ENCODE data around the gene HLA-DMB.
A peak's percentile ranks its signal among the peaks of the same experiment; 100 is the strongest.

Gene HLA-DMB

GRCh38 chr6:32975886-32976285 is 35.1 kb upstream of the HLA-DMB start:
- no peak for TF ChIP-seq CTCF (IDR thresholded peaks at IDR 0.05; ENCODE audit: low read depth, low read length, missing control alignments)
- no peak for DNase-seq (ENCODE audit: extremely low read depth, low read depth)
- peak overlapping the region; percentile 97 for H3K4me3 ChIP-seq (replicated peaks; ENCODE audit: low read depth, low read length)

DNA sequence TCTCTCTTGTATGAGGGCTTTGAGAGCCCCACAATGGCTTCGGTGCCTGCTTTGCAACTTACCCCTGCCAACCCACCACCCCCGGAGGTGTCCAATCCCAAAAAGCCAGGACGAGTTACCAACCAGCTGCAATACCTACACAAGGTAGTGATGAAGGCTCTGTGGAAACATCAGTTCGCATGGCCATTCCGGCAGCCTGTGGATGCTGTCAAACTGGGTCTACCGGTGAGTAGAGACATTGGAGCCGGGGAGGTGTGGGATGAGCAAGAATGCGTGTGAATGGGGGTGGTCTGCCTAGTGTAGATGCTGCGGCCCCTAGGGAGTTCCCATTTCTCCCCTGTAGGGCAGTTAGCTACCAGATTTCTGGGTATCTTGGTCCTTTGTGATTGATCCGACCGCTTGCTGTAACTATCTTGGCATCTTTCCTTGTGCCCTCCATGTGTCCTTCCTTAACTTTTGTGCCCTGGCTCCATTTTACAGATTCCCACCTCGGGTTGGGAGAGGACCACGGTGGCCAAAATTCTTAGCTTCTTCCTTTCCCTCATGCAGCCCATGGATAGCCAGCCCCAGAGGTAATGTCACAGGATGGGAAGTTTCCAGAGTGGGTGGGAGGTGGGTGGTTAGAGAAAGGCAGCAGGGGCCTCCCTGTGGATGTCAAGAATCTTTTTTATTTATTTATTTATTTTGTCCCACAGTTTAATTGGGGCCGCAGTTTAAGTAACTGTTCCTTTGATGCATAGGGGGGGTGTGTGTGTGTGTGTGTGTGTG is 33.9 kb upstream of the HLA-DMB start:
- peak overlapping the region; percentile 97 for H3K4me3 ChIP-seq (replicated peaks; ENCODE audit: low read depth, low read length)
- TF ChIP-seq CTCF (IDR thresholded peaks at IDR 0.05; ENCODE audit: low read depth, low read length, missing control alignments) = no peak
- DNase-seq (ENCODE audit: extremely low read depth, low read depth) = no peak

DNA sequence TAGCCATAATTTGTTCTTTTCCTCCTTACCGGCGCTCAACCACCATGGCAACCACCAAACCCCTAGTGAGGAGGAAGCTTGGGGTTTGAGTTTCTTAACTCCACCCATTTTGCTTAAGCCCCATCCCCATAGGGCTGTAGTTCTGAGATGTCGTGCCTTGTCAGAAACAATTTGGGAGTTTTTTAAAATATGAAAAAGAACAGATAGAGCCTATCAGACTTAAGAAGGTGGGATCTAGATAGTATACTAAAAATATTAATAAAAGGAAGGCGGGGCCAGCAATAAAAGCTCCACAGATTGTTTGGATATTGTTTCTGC is 33.1 kb upstream of the HLA-DMB start:
- peak overlapping the region; percentile 97 for H3K4me3 ChIP-seq (replicated peaks; ENCODE audit: low read depth, low read length)
- DNase-seq (ENCODE audit: extremely low read depth, low read depth) = no peak
- TF ChIP-seq CTCF (IDR thresholded peaks at IDR 0.05; ENCODE audit: low read depth, low read length, missing control alignments) = no peak

DNA sequence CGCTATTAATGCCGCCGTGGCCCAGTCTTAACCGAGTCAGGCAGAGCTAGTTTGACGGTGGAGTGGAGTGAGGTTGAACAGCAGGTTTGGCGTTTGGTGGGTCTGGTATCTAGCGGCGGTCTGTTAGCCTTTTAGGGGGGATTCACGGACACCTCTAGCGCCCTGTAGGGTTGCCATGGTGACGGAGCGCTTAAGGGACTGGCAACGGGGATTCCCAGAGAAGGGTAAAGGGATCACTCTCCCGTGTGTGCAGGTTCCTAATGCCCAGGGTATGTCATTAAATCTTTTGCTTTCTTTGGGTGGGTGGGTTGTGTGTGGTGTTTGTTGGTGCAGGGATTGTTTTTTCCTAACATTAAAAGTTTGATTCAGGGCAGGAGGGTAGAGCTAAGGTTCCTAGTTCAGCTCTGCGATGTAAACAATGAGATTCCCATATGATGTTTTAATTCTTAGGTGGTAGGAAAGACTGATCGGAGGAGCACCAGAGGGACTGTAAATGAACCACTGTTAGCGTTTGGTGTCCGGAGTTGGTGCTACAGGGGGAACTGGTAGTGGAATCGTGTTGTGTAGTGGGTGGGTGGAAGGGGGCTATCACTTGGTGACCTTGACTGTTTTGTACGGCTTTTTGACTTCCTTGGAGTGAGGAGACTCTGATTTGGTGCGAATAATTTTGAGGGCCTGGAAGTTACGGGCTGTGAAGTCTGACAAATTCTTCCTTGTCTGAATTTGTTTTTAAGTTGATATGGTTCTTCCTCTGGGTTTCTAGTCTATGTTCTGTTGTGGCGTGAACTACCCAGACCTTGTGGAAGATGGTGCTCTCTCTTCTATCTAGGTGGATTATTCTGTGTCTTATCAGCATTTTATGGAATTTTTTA is 32.6 kb upstream of the HLA-DMB start:
- H3K4me3 ChIP-seq (replicated peaks; ENCODE audit: low read depth, low read length) = peak overlapping the region; percentile 97
- no peak for TF ChIP-seq CTCF (IDR thresholded peaks at IDR 0.05; ENCODE audit: low read depth, low read length, missing control alignments)
- no peak for DNase-seq (ENCODE audit: extremely low read depth, low read depth)

DNA sequence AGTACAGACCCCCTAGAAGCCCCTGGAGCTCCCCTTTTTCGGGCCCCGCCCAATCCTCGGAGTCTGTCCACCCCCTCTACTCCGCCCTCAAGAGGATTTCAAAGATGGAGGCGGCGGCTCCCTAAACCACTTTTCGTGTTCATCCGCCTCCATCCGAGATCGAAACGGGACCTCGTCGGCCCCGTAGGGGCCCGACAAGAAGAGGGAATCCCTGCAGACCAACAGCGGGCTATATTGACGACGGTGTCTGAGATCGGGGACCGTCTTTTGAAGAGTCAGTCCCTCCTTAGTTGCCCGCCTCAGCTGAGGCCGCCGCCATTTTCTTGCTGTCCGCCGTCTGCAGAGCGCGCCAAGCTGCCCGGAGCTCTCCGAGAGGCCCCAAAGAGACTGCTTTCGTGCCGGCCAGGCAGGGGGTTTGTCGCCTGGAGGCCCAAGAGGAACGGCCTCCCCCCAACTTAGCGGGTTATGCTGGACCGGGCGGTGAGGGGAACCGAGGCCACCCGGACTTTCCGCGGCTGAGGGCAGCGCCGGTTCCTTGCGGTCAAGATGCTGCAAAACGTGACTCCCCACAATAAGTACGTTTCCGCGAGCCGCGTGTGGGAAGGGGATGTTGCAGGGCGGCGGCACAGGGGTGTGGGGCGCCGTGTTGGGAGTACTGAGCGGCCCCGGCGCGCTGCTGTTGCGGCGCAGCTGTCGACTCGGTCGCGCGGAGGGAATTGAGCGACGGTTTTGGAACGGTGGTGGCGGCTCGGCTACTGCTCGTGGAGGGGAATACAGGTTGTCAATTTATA is 31.7 kb upstream of the HLA-DMB start:
- no peak for DNase-seq (ENCODE audit: extremely low read depth, low read depth)
- no peak for TF ChIP-seq CTCF (IDR thresholded peaks at IDR 0.05; ENCODE audit: low read depth, low read length, missing control alignments)

GRCh38 chr6:32971581-32972352 is 30.9 kb upstream of the HLA-DMB start:
- peak overlapping the region; percentile 97 for H3K4me3 ChIP-seq (replicated peaks; ENCODE audit: low read depth, low read length)
- no peak for TF ChIP-seq CTCF (IDR thresholded peaks at IDR 0.05; ENCODE audit: low read depth, low read length, missing control alignments)
- DNase-seq (ENCODE audit: extremely low read depth, low read depth) = peak; percentile 100

More for the DNA sequence above, 31.7 kb upstream of the HLA-DMB start:
- peak overlapping the region; percentile 97 for H3K4me3 ChIP-seq (replicated peaks; ENCODE audit: low read depth, low read length)

Data from HFF-Myc (cell line).